ENCODE measurements around the gene CDC73.

The CDC73 gene

DNA sequence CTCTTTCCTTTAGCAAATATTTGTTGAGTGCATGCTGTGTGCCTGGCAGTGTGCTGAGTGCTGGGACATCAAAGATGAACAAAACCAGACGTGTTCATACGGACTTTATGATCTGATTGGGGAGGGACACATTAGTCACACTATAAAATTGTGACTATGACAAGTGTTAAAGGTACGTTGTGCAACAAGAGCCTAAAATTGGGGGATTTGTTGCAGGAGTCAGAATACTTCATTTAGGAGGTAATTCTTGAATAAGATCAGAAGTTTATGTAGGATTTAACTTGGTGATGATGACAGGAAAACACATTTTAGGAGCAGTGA lies 35.0 kb downstream of the CDC73 start:
- DNase-seq (ENCODE audit: low spot score), result no peak
- in situ Hi-C loops (cut with MboI; ENCODE audit: low pct_unique_long_range_greater_than_20kb, low sequenced_read_pairs, unreplicated experiment), result no loop called here
- TF ChIP-seq, protein P1, sequence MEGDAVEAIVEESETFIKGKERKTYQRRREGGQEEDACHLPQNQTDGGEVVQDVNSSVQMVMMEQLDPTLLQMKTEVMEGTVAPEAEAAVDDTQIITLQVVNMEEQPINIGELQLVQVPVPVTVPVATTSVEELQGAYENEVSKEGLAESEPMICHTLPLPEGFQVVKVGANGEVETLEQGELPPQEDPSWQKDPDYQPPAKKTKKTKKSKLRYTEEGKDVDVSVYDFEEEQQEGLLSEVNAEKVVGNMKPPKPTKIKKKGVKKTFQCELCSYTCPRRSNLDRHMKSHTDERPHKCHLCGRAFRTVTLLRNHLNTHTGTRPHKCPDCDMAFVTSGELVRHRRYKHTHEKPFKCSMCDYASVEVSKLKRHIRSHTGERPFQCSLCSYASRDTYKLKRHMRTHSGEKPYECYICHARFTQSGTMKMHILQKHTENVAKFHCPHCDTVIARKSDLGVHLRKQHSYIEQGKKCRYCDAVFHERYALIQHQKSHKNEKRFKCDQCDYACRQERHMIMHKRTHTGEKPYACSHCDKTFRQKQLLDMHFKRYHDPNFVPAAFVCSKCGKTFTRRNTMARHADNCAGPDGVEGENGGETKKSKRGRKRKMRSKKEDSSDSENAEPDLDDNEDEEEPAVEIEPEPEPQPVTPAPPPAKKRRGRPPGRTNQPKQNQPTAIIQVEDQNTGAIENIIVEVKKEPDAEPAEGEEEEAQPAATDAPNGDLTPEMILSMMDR (IDR thresholded peaks at IDR 0.05; ENCODE audit: extremely low read depth, insufficient read depth, missing control alignments), result no peak

DNA sequence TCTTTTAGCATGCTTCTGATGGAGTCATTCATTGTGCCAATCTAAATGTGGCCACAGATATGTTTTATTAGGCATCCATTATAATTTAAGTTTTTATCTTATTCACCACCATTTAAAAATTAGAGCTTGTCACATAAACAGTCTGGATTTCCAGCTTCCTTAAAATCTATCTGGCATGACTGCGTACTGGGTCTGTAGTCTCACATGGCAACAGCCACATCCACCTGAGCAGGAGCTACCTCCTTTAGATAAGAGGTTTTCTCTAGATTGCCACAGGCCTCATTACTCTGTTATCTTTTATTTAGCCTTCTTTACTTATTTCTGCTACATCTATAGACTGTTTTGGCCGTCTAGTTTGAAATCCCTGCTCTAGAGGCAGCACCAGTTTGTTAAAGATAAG lies 35.5 kb downstream of the CDC73 start:
- TF ChIP-seq, protein P1 (IDR thresholded peaks at IDR 0.05; ENCODE audit: extremely low read depth, insufficient read depth, missing control alignments), result no peak
- DNase-seq (ENCODE audit: low spot score), result no peak
- in situ Hi-C loops (cut with MboI; ENCODE audit: low pct_unique_long_range_greater_than_20kb, low sequenced_read_pairs, unreplicated experiment), result no loop called here

DNA sequence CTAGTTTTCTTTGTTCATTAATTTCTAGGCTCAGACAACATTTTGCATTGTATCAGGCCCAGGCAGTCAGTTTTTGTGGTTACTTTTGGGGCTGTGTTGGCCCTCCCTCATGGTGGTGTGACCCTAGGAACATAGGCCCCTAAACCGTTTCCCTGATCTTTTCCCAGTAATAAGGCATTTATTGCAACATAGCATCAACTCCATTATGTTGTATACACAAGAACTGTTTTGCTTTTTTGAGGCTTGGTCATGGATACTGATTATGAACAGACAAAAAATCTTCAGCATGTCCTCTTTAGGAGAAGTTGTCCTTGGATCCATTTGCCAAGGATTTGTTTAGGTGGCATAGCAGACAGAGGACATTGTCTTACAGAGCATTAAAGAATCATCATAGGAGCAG lies 54.3 kb downstream of the CDC73 start:
- TF ChIP-seq, protein P1 (IDR thresholded peaks at IDR 0.05; ENCODE audit: extremely low read depth, insufficient read depth, missing control alignments), result no peak
- in situ Hi-C loops (cut with MboI; ENCODE audit: low pct_unique_long_range_greater_than_20kb, low sequenced_read_pairs, unreplicated experiment), result no loop called here

DNA sequence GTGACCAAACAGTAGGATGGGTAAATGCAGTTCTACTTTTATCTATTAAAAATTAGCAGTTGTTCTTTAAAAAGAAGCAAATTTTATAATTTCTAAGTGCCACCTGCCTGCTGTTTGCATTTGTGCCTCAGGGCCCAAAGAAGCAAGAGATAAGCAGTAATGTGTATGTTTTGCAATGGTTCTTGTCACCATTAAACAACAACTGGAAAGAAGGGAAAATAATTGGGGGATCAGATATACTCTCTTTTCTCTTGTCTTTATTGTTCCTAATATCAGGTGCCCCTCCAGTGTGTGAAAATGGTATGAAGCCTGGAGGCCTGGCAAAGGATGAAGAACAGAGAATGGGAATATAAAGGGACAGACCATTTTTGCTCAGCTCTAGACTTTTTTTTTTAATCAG lies 55.0 kb downstream of the CDC73 start:
- DNase-seq (ENCODE audit: low spot score), result no peak
- in situ Hi-C loops (cut with MboI; ENCODE audit: low pct_unique_long_range_greater_than_20kb, low sequenced_read_pairs, unreplicated experiment), result no loop called here
- TF ChIP-seq, protein P1 (IDR thresholded peaks at IDR 0.05; ENCODE audit: extremely low read depth, insufficient read depth, missing control alignments), result no peak

More for the DNA sequence above, 54.3 kb downstream of the CDC73 start:
- DNase-seq (ENCODE audit: low spot score), result no peak

DNA sequence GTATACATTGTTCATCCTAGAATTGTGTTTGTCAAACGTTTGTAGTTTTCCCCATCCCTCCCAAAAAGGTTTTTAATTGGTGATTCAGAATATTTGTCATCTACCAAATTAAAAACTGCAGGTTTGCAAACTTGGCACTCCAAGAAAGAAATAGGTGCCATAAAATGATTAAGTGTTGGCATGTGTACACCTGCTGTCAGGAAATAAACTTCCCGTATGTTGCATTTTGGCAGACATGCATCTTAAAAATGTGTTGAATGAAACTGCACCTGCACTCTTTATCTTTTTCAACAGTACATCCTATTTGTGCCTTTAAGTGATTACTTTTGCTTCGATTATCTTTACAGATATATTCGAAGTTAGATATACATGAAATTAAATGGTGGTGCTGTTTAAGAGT lies 57.3 kb downstream of the CDC73 start:
- in situ Hi-C loops (cut with MboI; ENCODE audit: low pct_unique_long_range_greater_than_20kb, low sequenced_read_pairs, unreplicated experiment), result no loop called here
- no peak for DNase-seq (ENCODE audit: low spot score)
- TF ChIP-seq, protein P1 (IDR thresholded peaks at IDR 0.05; ENCODE audit: extremely low read depth, insufficient read depth, missing control alignments), result no peak

DNA sequence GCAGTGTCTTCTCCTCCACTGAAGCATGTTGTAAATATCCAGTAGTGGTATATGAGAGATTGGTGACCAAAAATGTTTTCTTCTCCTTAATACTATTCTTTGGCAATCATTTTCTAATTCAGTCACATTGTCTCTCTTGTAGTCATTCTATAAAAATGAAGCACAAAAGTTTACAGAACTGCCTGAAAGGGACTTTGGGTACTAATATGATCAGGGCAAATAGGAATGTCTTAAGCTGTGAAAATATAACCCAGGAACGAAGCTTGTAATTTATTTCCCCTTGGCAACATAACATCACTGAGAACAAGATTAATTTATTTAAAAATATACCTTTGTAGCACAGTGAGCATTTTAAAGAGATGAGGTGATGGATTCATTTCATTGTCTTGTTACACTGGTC lies 59.7 kb downstream of the CDC73 start:
- in situ Hi-C loops (cut with MboI; ENCODE audit: low pct_unique_long_range_greater_than_20kb, low sequenced_read_pairs, unreplicated experiment), result no loop called here
- no peak for DNase-seq (ENCODE audit: low spot score)
- TF ChIP-seq, protein P1 (IDR thresholded peaks at IDR 0.05; ENCODE audit: extremely low read depth, insufficient read depth, missing control alignments), result no peak

DNA sequence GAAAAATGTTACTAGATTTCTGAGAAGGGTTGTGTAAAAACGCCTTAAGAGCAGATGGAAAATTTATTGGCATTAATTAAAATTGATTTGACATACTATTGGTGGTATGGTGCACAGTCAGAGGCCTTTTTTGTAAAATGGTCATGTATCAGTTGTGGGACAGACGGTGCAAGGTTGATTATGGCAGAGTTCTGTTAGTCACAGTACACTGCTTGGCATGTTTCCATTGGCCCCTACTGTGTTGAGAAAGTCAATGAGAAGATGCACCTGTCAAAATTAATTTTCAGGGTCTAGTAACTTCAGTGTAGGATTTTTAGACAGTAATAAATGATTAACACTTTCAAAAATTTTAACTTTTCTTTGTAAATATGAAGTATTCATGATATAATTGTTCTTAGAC lies 60.2 kb downstream of the CDC73 start:
- no peak for DNase-seq (ENCODE audit: low spot score)
- in situ Hi-C loops (cut with MboI; ENCODE audit: low pct_unique_long_range_greater_than_20kb, low sequenced_read_pairs, unreplicated experiment), result no loop called here
- TF ChIP-seq, protein P1 (IDR thresholded peaks at IDR 0.05; ENCODE audit: extremely low read depth, insufficient read depth, missing control alignments), result no peak
